ENCODE data around the gene RBM28.
"Not testable (repeated sequence)": the region's sequence is repeated elsewhere in the genome, so short reads cannot be mapped to it uniquely, and the experiment has no call there.

RBM28 gene

DNA sequence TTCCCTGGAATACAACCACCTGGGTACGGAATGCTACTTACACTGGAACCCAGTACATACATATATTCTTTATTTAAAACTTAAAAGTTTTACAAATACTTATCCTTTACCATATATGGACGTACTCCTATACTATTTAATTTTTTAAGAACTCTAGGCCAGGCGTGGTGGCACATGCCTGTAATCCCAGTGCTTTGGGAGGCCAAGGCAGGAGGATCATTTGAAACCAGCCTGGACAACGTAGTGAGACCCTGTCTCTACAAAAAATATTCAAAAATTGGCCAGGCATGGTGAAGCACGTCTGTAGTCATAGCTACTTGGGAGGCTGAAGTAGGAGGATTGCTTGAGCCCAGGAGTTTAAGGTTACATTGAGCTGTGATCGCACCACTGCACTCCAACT lies 2.0 kb downstream of the RBM28 start:
- no peak for DNase-seq

DNA sequence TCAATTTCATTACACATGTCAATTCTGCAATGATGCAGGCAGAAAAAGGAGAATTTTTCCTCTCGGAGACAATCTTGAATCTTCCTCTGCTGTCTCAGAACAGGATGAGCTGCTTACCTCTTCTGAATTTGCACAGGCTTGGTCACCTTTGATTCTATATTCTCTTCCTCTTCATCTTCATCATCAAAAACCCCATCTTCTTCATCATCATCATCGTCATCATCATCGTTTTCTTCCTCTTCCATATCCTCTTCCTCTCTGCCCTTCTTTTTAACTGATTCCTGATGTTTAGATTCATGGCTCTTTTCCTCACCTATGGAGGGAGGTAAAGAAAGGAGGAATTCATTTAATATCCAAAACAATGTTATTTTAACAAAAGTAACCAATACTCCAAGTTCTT lies 8.0 kb downstream of the RBM28 start:
- no peak for DNase-seq

DNA sequence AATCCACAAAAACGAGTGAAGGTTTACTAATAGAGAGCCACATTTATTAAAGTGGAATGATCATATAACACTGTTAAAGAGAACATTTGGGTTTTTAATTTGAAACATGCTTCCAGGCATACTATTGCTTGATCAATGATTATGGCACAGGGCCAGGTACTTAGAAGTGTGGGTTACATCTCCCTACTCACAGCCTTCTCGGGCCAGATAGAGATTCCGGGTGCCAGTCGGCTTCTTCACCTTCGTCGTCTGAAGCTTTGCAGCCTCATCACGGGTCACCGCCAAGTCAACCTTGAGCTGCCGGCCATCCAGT lies 19.4 kb downstream of the RBM28 start:
- DNase-seq: no peak

DNA sequence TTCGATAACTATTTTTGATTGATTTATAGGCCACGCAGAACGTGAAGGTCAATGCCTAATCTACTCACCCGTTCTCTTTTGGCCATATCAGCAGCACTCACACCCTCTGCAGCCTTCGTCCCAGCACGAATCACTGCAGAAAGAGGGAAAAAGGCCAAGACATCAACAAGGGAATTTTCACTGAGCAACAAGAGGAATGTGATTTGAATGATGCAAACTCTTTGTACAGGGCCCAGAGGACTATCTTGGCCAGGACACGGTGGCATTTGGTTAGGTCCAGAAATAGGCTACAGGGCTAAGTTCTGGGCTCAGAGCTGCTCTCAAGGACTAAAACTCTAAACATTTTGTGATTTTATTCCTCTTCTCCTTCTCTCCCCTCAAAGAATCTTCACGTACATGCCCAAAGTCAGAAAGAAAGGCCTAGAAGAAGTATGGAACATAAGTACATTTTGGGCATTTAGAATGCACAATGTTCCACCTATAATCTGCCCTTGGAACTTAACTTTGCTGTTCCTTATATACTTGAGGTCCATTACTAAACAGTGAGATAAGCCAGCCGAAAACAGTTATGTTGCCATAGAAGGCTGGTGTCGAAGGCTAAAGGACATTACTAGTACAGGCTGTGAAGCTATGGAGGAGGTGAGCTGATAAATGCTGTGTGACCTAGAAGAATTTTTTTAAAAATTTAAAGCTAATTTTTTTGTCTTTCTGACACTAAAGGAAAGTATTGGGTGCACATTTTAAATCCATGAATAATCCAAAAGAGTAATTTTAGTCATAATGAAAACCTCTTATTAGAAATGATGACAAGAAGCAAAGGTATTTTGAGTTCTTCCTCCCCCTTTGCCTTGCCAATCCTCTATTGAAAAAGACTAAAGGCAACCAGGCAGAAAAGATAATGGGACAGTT lies 20.0 kb downstream of the RBM28 start:
- no peak for DNase-seq

DNA sequence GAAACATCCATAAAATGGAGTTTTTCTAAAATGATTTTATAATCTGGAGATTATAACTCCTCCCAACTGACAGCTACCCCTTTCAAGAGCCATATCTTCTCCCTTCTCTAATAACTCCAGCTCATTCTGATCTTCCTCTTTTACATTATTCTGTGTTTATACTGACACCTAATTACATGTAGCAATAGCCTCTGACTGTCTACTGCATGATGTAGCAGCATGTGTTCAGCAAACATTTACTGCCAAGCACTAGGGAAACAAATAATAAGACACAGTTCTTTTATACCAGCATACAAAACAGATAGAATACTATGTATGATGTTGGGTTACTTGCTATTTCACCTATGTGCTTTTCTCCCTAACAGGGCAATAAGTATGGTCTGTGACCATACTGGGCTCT lies 20.7 kb downstream of the RBM28 start:
- DNase-seq: no peak

DNA sequence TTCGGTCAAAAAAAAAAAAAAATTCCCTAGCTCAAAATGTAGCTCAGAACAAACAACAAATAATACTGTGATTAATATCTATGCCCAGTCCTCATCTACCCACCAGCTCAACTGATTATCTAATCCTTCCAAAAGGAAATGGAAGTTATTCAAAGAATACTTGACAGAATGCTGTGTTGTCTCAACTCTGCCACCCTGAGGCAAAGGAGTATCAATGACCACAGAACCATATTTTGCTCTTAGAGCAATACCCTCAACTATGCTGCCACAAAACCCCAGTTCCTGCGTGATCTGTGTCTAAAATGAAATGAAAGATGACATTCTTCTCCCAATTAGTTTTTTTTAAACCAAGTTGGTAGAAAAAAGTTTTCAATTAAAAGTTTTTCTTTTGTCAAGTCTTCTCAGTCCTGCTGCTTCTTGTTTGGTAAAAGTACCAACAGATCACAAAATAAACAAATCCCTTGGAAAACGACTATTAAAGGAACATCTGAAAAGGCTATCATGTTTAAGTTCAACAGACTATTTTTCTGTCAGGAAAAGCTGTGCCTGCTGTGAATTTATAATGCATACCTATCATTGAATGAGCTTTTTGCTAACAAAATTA lies 21.6 kb downstream of the RBM28 start:
- DNase-seq: peak in 2 of 6 experiments; percentile 4 to 30

DNA sequence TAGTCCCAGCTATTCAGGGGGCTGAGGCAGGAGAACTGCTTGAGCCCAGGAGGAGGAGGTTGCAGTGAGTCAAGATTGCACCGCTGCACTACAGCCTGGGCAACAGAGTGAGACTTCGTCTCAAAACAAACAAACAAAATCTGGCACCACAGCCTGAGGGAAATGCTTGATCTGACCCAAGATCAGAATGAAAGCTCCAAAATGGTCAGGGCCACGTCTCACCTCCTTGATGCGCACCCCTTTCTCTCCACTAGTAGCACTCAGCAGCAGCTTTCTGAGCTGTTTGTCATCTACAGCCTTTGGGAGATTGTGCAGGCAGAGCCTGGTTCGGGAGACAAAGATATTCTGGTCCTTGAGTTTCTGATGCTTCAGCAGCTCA lies 22.7 kb downstream of the RBM28 start:
- no peak for DNase-seq

DNA sequence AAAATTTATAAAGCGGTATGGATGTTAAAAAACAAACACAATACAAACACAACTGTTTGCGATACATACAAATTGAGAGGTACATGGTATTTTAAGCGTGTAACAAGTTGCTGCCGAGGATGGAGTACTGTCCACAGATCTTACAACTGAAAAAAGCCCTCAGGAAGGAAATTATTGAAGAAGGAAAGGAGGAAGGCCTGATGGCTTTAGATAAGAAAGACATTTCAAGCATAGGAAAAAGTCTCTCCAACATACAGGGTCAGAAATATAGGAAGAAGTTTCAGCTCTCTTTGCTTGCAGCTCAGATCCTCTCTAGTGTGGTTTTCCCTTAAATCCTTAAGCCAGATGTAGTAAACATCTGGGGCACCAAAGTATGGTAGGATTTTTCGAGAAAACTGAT lies 25.0 kb downstream of the RBM28 start:
- no peak for DNase-seq

DNA sequence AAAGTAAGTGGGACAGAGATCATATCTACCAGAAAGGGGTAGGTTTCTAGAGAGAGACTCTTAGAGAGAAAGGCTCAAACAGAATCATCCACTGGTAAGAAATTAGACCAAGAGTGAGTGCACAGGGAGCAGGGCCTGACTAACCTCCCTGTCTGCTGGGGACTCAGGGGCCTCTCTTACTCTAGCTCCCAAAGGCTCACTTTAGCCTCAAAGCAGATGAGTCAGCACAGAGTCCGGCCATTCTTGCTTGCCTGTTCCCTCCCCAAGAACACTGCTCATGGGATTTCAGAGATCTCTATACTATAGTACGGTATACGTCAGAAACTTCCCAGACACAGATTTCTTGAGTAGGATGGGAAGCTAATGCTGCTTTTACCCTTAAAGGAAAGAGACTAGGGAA lies 32.7 kb downstream of the RBM28 start:
- no peak for DNase-seq

DNA sequence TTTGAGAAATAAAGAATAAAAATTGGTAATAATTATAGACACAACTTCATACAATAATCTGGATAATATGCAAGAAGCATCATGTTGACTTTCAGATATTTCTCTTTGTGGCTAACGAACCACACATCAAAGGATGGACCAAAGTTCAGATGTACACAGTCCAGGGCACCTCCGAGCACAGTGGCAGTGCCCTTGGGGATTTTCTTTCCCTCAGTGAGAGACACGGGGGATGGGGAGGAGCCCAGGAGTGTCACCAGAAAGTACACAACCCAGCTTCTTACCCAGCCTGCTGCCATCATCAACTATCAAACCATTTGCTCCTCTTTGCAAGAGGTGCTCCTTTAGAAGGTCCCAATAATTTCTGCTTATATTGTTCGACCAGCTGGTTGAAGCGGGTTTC lies 33.2 kb downstream of the RBM28 start:
- DNase-seq: no peak

DNA sequence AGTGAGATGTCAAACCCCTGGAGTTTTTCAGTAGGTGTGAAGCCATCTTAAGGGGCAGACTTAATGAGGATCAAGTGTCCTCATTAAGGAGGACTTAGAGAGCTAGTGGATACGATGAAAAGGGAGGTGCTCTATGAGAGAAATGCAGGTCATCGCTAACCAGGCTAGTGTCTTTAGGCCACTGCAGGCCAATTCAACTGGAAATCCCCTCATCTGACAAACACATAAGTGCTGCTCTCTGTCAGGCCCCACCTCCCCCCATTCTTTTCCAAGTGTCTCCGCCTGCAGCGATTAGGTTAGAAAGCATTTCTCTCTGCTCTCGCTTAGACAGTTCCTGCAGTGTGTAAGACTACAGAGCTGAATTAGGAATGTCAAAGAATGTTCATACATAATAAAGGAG lies 33.7 kb downstream of the RBM28 start:
- no peak for DNase-seq

DNA sequence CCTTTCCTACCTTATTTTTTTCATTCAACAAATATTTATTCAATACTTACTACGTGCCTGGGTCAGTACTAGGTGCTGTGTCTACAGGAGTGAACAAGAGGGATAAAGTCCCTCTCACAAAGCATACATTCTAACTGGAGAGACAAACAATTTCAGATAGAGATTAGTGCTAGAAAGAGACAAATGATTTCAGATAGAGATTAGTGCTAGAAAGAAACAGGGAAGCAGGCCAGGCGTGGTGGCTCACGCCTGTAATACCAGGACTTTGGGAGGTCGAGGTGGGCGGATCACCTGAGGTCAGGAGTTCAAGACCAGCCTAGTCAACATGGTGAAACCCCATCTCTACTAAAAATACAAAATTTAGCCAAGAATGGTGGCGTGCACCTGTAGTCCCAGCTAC lies 34.6 kb downstream of the RBM28 start:
- DNase-seq: no peak

DNA sequence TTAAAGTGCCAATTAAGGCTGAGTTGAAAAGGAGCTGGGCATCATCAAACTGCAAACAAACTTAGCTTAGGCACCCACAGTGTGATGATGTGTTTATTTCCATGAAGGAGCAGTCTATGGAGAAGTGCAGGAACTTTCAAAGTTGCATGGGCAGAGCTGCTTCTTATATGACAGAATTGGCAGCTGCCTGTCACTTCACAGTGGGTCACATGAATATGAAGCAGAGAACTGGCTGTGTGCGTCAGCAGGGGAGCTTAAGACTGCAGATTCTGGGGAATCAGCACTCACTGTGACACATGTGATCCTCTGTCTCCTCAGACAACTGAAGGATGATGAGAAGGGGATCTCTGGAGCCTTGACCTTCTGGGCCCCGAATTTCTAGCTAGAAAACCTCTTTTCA lies 36.6 kb downstream of the RBM28 start:
- no peak for DNase-seq

DNA sequence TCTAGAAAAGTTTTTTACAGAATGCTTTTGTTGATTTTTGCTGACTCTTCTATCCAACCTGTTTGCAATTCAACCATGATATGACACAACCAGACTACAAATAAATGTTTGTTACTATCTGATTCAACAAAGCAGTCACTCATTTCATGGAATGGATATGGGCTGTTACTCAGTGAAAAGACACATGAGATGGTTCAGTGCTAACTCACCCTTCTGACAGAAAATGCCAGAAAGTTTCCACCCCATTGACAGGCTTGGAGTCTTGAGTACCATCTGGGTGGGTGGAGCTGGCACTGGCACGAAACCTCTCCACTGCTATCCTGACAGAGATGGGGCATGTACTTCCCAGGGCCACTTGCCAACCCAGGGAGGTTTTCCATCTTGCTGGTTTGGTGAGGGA lies 39.5 kb downstream of the RBM28 start:
- DNase-seq: no peak

DNA sequence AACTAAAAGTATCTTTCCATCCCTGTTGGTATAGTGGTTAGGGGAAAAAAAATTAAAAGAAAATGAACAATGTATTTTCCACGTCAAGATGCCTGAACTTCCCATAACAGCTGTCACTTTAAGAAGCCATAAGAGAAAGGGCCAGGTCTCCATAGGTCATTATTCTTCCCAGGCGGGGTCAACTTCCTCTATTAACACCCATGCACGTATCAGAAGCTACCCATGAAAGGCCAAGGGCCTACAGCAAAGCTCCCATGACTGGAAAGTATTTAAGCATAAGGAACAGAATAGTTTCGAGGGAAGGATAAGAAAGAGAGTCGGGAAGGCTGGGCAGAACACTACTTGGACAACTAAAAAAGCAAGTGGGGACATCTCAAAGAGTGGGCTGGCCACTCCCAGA lies 40.1 kb downstream of the RBM28 start:
- no peak for DNase-seq

DNA sequence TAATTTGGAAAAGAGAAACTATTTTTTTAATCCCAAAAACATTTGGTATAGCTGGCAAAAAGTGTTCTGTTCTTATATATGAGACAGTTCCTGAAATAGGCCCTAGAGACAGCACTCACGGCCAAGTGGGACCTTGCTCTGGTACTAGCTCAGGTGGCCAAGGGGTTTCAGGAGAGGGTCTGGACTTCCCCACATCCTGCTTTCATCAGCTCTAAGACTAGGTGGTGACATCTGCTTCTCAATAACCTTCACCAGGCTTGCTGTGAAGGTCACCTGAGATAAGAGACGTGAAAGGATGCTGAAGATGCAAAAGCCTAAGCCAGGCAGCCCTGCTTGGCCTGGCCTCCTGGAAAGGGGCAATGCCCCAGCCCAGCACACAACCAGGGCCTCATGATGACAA lies 40.6 kb downstream of the RBM28 start:
- no peak for DNase-seq

DNA sequence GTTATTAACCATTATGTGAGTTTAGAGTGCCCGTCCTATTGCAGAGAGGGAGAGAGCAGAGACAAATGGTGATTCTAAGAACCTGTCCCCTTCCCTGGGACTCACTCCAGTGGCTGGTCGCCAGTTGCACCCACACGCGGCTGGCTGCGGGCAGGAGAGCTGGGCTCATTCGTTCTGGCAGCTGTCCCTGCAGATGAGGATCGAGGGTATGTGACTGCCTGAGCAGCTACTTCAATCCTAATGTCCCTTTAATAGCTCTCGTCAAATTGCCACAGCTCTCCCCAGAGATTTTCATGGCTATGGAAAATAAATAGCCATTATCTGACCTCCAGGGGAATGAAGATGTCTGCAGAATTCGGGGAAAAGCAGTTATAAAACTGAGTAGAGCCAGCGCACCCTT lies 41.6 kb downstream of the RBM28 start:
- no peak for DNase-seq

DNA sequence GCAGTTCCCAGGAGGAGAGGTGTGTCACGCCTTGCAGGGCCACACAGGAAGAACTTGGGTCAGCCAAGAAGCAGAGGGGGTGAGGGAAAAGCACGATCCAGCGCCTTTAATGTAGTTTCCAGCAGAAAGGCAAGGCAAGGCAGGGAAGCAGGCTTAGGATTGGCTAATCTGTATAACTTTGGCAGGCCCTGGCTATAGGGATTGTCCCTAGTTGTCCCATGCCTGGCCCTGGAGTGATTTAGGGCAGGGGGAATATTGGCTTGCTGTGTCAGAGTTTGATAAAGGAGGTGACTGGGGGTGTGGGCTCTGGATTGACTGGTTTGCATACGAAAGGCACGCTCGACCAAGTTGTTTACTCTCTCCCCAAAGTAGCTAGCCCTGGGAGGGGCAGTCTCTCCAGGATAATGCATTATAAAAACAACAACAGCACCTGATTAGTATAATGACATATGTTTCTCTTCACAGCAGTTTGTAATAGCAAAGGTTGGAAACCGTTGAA lies 44.5 kb downstream of the RBM28 start:
- no peak for DNase-seq

DNA sequence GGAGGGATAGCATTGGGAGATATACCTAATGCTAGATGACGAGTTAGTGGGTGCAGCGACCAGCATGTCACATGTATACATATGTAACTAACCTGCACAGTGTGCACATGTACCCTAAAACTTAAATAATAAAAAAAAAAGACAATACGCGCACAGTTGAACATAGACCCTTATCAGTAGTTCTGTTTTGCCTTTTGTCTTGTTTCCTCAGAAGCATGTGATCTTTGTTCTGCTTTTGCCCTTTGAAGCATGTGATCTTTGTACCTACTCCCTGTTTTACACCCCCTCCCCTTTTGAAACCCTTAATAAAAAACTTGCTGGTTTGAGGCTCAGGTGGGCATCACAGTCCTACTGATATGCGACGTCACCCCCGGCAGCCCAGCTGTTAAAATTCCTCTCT lies 45.7 kb downstream of the RBM28 start:
- not testable (repeated sequence) for DNase-seq

DNA sequence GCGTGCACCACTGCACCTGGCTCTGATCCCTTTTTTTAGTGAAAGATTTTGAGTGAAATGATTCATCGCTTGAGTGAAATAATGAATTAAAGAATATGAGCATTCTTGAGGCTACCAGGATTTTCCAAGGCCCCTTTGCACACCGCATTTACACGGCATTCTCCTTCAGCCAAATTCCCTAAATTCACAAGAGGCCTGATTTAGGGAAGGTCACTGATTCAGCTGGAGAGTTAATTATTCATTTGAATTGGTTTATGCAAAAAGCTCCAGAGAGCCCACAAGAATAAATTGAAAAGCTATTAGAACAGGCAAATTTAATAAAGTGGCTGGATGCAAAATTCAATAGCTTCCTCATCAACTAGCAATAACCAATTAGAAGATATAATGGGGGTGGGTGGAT lies 56.2 kb downstream of the RBM28 start:
- DNase-seq: no peak

DNA sequence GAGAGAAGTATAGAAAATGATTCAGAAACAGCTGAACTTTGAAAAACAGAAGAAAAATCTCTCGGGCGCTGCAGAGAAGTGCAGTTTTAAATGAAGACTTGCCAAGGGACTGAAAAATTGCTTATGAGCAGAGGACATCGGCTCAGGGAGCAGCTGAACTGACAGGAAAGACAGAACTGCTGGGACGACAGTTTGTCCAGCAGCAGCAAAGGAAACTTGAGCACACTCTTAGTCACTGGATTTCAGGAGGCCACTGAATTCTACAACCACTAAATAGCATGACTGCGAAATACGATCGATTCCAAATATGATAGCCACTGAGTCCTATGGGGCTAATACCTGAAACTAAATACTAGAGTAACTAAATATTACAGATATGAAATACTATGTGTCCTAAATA lies 59.6 kb downstream of the RBM28 start:
- DNase-seq: no peak

DNA sequence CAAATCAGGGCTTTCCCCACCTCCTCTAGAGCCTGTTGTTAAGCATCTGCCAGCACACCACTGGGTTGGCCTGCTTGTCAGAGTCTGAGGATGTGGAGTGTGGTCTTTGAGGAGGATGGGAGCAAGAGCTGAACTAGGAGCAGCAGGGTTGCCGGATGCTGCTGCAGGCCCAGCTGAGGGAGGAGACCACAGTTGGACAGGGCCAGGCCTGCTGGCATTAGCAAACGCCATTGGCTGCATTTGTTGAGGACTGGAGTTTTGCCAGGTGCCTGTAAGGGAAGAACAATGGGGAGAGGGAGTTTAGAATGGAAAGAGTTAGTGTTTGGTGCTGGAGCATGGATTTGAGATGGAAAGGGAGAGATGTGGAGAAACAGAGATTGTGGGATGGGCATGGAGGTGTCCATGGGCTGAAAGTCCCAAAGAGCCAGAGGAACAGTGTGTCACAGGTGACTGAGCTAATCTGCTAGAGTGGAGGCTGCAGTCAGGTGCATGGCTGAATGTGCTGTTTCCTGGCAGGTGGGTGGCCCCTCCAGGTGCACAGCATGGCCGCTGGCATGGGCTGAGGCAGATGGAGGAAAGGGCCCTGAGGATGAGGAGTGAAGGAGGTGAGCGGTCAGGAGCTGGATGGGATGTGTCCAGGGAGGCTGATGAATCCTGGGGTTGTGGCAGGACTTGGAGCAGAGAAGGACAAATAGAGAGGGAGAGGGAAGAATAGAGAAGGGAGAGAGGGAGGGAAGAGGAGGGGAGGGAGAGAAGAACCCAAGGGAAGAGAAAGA lies 61.9 kb downstream of the RBM28 start:
- no peak for DNase-seq

DNA sequence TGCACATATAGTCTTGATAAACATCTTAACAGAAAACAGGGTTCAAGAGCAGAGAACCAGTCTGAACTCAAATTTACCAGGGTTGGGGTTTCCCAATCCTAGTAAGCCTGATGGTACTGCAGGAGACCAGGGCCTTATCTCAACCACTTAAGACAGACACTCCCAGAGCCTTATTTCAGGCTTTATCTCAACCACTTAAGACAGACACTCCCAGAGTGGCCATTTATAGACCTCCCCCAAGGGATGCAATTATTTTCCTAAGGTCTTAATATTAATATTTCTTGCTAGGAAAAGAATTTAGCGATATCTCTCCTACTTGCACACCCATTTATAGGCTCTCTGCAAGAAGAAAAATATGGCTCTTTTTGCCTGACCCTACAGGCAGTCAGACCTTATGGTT lies 63.3 kb downstream of the RBM28 start:
- not testable (repeated sequence) for DNase-seq

DNA sequence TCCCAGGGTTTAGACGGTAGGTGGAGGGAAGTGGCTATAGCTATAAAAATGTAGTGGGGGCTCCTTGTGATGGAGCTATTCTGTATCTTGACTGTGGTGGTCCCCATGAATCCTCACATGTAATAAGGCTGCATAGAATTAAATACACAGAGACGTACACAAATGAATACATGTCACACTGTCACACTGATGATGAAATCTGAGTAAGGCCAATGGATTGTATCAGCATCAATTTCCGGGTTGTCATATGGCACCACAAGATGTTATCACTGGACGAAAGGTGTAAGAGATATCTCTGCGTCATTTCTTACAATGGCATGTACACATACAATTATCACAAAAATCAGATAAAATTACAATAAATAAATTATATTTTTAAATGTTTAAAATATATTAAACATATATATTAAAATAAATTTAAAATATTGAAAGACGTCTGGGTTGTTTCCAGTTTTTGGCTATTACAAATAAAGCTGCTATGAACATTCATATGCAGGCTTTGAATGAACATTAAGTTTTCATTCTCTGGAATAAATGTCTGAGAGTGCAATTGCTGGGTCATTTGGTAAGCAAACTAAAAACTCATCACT lies 64.5 kb downstream of the RBM28 start:
- no peak for DNase-seq
